Uterus (tissue), 4 donors: Measurements from ENCODE around the gene UNC13D. TPM values are rescaled to one million over a fixed set of nuclear protein-coding genes. Genes with fewer than 3 reads are reported as not detected.

Source experiments
- DNase-seq, 2 donors: peaks; one replicate each; pipeline ENCODE4 v3.0.0-alpha.2; 2019 to 2020
- H3K27ac ChIP-seq, 2 donors: fragments of 200-600 bp; sonication (generic); 1 replicate in 1 of 2; 2 replicates in 1 of 2; pipeline ENCODE4 v1.5.1; 2016 to 2018
- H3K27me3 ChIP-seq, 2 donors: fragments of 200-600 bp; sonication (generic); one replicate each; pipeline ENCODE4 v1.5.1; 2018 to 2019; ENCODE audit warnings: control low read depth in 1 of 2
- H3K36me3 ChIP-seq, 2 donors: fragments of 200-600 bp; sonication (generic); one replicate each; pipeline ENCODE4 v1.5.1; 2019; ENCODE audit warnings: control low read depth in 1 of 2
- H3K4me1 ChIP-seq, 2 donors: fragments of 200-600 bp; sonication (generic); one replicate each; pipeline ENCODE4 v1.5.1; 2018 to 2019; ENCODE audit warnings: control low read depth in 1 of 2
- H3K4me3 ChIP-seq, 2 donors: fragments of 200-600 bp; sonication (generic); 1 replicate in 1 of 2; 2 replicates in 1 of 2; pipeline ENCODE4 v1.5.1; 2018 to 2019; ENCODE audit warnings: mild to moderate bottlenecking in 1 of 2
- H3K9me3 ChIP-seq, 2 donors: fragments of 200-600 bp; sonication (generic); one replicate each; pipeline ENCODE4 v1.5.1; 2019; ENCODE audit warnings: control low read depth in 1 of 2
- POLR2A ChIP-seq, 2 donors: fragments of 450-650 bp; IDR thresholded peaks; one replicate each; pipeline ENCODE4 v1.6.1; 2016; ENCODE audit warnings: antibody characterized with exemption in 2 of 2, mild to moderate bottlenecking in 1 of 2, moderate library complexity in 1 of 2
- intact Hi-C: fragments of 100-400 bp; cut with DNase I; formaldehyde crosslinking; loops from one replicate; pipeline ENCODE4 v1.15.1; 2023; ENCODE audit warnings: low total_unique reads
- total RNA-seq, 4 donors: library from RNA; depleted of rRNA in 3 of 4; stranded (reverse); fragments of >200 nt in 3 of 4; gene quantifications; one replicate each; pipeline versions ENCODE4 v1.1.0 to v1.2.4, GENCODE V29; 2014 to 2023
- TF ChIP-seq, protein P1 (sequence below), 4 experiments: fragments of 200-600 bp in 2 of 4; fragments of 450-650 bp in 2 of 4; sonication (generic) in 2 of 4; IDR thresholded peaks; one replicate each; pipeline ENCODE4 v1.5.1; 2016 to 2019; ENCODE audit warnings: antibody characterized with exemption in 4 of 4, mild to moderate bottlenecking in 2 of 4, moderate library complexity in 1 of 4
- donor health status: DM: yes; HTN: yes; CAD: no.

The UNC13D gene
- total RNA-seq, 4 donors from 2014 or later, result 1.2 to 32.7 (median 11.8) TPM

DNA sequence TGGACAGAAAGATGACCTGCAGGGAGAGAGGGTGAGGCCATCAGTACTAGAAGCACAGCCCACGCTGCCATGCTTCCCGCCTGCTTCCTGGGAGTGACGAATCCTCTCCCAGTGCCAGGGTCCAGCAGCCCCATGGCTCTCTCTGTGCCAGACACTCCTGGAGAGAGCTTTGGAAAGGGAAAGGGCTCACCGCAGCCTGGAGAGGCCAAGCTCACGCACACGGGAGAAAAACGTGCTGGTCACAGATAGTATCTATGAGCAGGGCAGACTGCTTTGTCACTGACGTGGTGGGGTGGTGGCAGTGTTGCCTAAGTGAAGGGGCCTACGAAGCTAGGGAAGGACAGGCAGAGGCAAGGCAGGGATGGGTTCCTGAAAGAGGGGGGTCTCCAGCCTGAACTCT is 5.5 kb upstream of the UNC13D start:
- no peaks in the 10 kb centered on the region for H3K27me3 ChIP-seq
- no peaks in the 10 kb centered on the region for H3K36me3 ChIP-seq
- TF ChIP-seq POLR2A (IDR thresholded peaks at IDR 0.05), result no peak
- TF ChIP-seq, protein P1, sequence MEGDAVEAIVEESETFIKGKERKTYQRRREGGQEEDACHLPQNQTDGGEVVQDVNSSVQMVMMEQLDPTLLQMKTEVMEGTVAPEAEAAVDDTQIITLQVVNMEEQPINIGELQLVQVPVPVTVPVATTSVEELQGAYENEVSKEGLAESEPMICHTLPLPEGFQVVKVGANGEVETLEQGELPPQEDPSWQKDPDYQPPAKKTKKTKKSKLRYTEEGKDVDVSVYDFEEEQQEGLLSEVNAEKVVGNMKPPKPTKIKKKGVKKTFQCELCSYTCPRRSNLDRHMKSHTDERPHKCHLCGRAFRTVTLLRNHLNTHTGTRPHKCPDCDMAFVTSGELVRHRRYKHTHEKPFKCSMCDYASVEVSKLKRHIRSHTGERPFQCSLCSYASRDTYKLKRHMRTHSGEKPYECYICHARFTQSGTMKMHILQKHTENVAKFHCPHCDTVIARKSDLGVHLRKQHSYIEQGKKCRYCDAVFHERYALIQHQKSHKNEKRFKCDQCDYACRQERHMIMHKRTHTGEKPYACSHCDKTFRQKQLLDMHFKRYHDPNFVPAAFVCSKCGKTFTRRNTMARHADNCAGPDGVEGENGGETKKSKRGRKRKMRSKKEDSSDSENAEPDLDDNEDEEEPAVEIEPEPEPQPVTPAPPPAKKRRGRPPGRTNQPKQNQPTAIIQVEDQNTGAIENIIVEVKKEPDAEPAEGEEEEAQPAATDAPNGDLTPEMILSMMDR (IDR thresholded peaks at IDR 0.05), result no peak
- no peak overlapping the region for H3K4me3 ChIP-seq
- H3K4me1 ChIP-seq, result peaks cover 4 to 14% of the 10 kb centered on the region in 2 donors
- no peak for DNase-seq
- no peaks in the 10 kb centered on the region for H3K9me3 ChIP-seq
- intact Hi-C loops, result loop anchor here (10.0 kb wide), 1 partner anchor 45 kb away; the partner anchor contains the start of gene TRIM65
- H3K27ac ChIP-seq, result peak overlapping the region; percentile 36 to 50

DNA sequence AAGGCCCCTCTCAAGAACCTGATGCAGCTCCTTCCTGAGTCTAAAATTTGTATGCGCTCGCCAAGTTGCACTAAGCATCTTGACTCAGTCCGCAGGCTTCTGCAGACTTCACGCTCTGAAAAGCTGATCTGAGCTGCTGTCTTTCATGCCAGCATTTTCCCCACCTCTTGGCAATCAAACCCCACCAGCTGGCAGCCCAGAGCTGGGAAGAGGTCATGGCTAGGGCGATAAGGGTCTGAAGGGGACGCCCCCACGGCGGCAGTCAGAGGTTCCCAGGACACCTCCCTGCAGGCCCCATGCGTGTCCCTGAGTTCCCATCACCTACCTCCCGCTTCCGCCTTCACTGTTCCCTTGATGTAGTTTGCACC is 5.1 kb upstream of the UNC13D start:
- TF ChIP-seq POLR2A (IDR thresholded peaks at IDR 0.05), result no peak
- Histone ChIP-seq H3K4me3 (no peak overlapping the region), H3K4me1 (peaks cover 4 to 14% of the 10 kb centered on the region in 2 donors), H3K9me3 (no peaks in the 10 kb centered on the region), H3K36me3 (no peaks in the 10 kb centered on the region), H3K27me3 (no peaks in the 10 kb centered on the region), H3K27ac (peak overlapping the region in 1 of 2 donors; percentile 50)
- no peak for DNase-seq
- intact Hi-C loops, result loop anchor here (10.0 kb wide), 1 partner anchor 46 kb away; the partner anchor contains the start of gene TRIM65

DNA sequence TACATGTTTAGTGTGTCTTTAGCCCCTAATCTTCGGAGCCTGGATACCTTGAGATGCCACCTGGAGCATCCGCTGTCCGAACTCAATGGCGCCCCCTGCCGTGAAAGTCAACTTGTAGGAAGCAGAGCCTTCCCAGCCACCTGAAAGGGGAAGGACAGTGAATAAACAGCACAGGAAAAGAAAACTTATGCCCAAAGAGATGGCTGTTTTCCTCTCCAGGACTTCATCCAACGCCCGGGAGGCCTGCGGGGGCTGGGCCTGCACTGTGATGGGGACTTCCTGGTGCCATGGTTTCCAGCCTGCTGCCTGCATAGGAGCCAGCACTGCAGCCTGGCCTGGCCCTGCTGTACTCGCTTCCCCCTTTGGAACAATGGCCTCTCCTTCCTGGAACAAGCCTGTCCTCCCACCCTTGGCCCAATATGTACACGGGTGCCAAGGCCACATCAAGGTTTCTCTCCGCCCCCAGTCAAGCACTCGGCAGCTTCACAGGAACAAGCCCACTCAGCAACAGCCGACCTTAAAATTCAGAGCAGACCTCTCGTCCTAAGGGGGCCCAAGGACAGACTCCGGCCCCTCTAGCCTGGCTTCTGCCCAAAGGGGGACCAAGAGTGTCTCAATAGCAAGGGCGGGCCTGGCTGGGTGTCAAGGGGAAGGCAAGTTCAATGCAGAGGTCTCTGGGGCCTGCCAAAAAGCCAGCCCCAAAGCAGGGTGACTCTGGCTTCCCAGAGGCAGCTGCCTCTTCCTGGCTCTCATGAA is 4.5 kb upstream of the UNC13D start:
- peak overlapping the region; percentile 48 to 50 for H3K27ac ChIP-seq
- no peak for TF ChIP-seq POLR2A (IDR thresholded peaks at IDR 0.05)
- TF ChIP-seq, protein P1 (IDR thresholded peaks at IDR 0.05), result peak; percentile 30 to 56 (median 54)
- no peaks in the 10 kb centered on the region for H3K36me3 ChIP-seq
- no peaks in the 10 kb centered on the region for H3K9me3 ChIP-seq
- intact Hi-C loops, result loop anchor here (10.0 kb wide), 1 partner anchor 46 kb away; the partner anchor contains the start of gene TRIM65
- no peaks in the 10 kb centered on the region for H3K27me3 ChIP-seq
- H3K4me1 ChIP-seq, result peaks cover 4 to 14% of the 10 kb centered on the region in 2 donors
- no peak overlapping the region for H3K4me3 ChIP-seq
- peak; percentile 68 to 83 for DNase-seq

DNA sequence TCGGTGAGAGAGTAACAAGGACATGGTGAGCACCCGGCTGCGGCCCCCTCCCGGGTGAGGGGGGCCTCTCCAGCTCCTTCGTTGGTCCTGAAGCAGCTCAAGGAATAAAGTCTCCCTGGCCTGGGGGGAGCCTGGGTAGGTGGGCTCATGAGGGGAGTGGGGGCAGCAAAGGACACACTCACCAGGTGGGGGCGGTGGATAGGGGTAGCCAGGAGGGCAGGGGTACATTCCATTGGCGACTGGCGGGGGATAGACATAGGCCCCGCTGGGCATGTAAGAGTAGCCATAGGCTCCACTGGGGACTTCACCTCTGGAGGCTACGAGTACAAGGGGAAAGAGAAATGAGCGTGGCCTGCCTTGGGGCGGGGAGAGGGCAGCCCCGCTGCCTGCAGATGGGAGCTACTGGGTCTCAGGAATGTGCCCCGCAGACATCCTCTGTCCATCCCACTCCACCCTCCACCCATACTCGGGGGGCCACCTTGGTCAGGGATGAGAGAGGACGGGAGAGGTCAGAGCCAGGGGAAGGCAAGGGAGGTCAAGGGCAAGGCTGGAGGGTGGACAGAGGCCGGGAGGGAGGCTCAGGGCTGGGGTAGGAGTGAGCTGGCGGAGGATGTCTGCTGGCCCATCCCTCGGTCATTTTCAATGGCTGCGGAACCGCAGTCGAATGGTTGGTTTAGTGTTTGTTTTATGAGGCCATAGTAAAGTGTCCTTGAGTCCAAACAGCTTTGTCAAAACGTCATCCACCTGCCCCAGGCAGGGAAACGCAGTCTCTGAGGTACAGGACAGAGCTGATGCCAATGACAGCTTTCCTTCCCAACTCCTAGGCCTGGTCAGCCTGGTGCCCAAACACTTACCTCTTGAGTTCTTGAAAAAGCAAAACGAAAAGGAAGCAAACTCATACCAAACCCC is 3.7 kb upstream of the UNC13D start:
- H3K36me3 ChIP-seq, result no peaks in the 10 kb centered on the region
- peaks cover 4 to 14% of the 10 kb centered on the region in 2 donors for H3K4me1 ChIP-seq
- no peak for DNase-seq
- peak overlapping the region; percentile 44 to 48 for H3K27ac ChIP-seq
- no peaks in the 10 kb centered on the region for H3K27me3 ChIP-seq
- no peak overlapping the region for H3K4me3 ChIP-seq
- intact Hi-C loops, result loop anchor here (10.0 kb wide), 1 partner anchor 47 kb away; the partner anchor contains the start of gene TRIM65
- H3K9me3 ChIP-seq, result no peaks in the 10 kb centered on the region
- TF ChIP-seq POLR2A (IDR thresholded peaks at IDR 0.05), result no peak
- TF ChIP-seq, protein P1 (IDR thresholded peaks at IDR 0.05), result no peak

DNA sequence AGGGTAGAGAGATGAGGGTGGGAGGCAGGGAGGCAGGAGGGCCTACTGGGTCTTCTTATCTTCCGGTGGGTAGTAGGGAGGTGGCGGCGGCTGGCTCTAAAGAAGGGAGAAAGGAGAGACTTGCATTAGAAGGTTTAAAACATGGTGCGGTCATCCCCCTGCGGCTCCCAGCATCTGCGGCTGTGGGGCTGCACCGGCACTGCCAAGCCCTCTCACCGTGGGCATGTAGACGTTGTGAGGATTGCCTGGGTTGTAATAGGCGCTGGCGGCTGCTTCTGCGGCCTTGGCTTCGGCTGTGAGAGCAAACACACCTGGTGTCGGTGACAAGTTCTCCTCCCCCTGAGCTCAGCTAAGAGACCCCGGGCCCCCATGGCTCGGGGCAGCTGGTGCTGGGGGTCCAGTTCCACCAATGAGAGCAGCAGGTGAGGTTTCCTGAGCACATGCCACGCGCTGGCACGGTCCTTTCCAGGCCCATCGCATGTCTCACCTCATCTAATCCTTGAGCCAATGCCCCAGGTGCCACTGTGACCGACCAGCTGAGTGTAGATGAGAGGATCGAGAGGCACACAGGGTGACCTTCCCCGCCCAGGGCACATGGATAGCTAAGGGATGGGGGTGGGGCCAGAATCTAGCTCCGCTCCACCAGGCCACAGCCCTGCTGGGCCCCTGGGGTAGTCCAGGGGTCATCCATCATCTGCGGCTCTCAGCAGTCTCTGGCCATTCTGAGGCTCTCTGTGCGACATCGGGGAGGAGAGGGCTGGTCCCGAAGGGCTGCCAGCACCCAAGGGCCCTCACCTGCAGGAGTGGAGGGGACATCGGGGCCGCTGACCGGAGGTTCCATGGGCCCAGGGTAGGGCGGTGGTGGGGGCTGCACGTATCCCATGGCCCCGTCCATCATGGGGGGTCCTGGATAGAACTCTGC is 2.7 kb upstream of the UNC13D start:
- no peaks in the 10 kb centered on the region for H3K9me3 ChIP-seq
- H3K4me1 ChIP-seq, result peaks cover 4 to 14% of the 10 kb centered on the region in 2 donors
- no peak for TF ChIP-seq POLR2A (IDR thresholded peaks at IDR 0.05)
- TF ChIP-seq, protein P1 (IDR thresholded peaks at IDR 0.05), result no peak
- H3K27ac ChIP-seq, result peak overlapping the region; percentile 44 to 47
- H3K27me3 ChIP-seq, result no peaks in the 10 kb centered on the region
- no peaks in the 10 kb centered on the region for H3K36me3 ChIP-seq
- DNase-seq, result no peak
- intact Hi-C loops, result loop anchor here (10.0 kb wide), 1 partner anchor 48 kb away; the partner anchor contains the start of gene TRIM65
- no peak overlapping the region for H3K4me3 ChIP-seq
